CD4-positive, alpha-beta T cell (primary cell): Measurements from ENCODE around the gene DYRK1A. TPM values are rescaled to one million over a fixed set of nuclear protein-coding genes. Genes with fewer than 3 reads are reported as not detected.

Experiments
- ATAC-seq: fragments of 200-7000 bp; cut with Tn5 transposase; one replicate; pipeline ENCODE4 v1.10.0; 2022; ENCODE audit warnings: mild to moderate bottlenecking; ENCODE audit not compliant: poor library complexity
- CTCF ChIA-PET: fragments of 350-600 bp; sonication (Branson Sonifier 250); formaldehyde crosslinking; loops from one replicate; lab custom pipeline; 2021; ENCODE audit warnings: antibody characterized with exemption, inconsistent platforms; lab: Charles Lee
- POLR2A ChIA-PET: fragments of 350-600 bp; sonication (Branson Sonifier 250); formaldehyde crosslinking; loops from one replicate; lab custom pipeline; 2021; ENCODE audit warnings: antibody characterized with exemption, inconsistent platforms; lab: Charles Lee
- DNase-seq, 14 experiments: peaks; one replicate each; pipeline ENCODE4 v3.0.0-alpha.2; 2013 to 2020; ENCODE audit warnings: mixed read lengths in 2 of 14
- H3K27ac ChIP-seq, 2 donors: one replicate each; pipeline versions ENCODE4 v1.5.1 to v1.7.0; 2013; ENCODE audit warnings: low read length in 2 of 2, low read depth in 1 of 2, mild to moderate bottlenecking in 1 of 2
- H3K27me3 ChIP-seq, 2 experiments: 1 replicate in 1 of 2; 2 replicates in 1 of 2; pipeline versions ENCODE4 v1.6.1 to v1.7.0; 2013; ENCODE audit warnings: low read length in 2 of 2, control low read depth in 1 of 2, mild to moderate bottlenecking in 1 of 2, moderate library complexity in 1 of 2; ENCODE audit not compliant: insufficient read depth in 2 of 2, control insufficient read depth in 1 of 2
- H3K36me3 ChIP-seq: one replicate; pipeline ENCODE4 v1.6.1; 2013; ENCODE audit warnings: low read length, control low read depth; ENCODE audit not compliant: insufficient read depth
- H3K4me1 ChIP-seq: one replicate; pipeline ENCODE4 v1.6.1; 2013; ENCODE audit warnings: low read length, control low read depth; ENCODE audit not compliant: insufficient read depth
- H3K4me3 ChIP-seq: one replicate; pipeline ENCODE4 v1.5.1; 2013; ENCODE audit warnings: mild to moderate bottlenecking, low read length, moderate library complexity
- H3K9me3 ChIP-seq, 2 experiments: 1 replicate in 1 of 2; 2 replicates in 1 of 2; pipeline versions ENCODE4 v1.6.1 to v1.7.0; 2013; ENCODE audit warnings: low read length in 2 of 2, mild to moderate bottlenecking in 2 of 2, control low read depth in 1 of 2, moderate library complexity in 1 of 2; ENCODE audit not compliant: control insufficient read depth in 1 of 2, insufficient read depth in 1 of 2
- H3K27ac Mint-ChIP-seq: one replicate; pipeline ENCODE4 v1.8.0; 2020; ENCODE audit warnings: mixed read lengths
- H3K27me3 Mint-ChIP-seq: one replicate; pipeline ENCODE4 v1.8.0; 2021; ENCODE audit warnings: mixed read lengths
- H3K36me3 Mint-ChIP-seq: one replicate; pipeline ENCODE4 v1.8.0; 2021; ENCODE audit warnings: low read depth, mixed read lengths
- H3K4me1 Mint-ChIP-seq: one replicate; pipeline ENCODE4 v1.8.0; 2021; ENCODE audit warnings: low read depth, mixed read lengths
- H3K4me3 Mint-ChIP-seq: one replicate; pipeline ENCODE4 v1.8.0; 2020; ENCODE audit warnings: mild to moderate bottlenecking, mixed read lengths
- H3K9me3 Mint-ChIP-seq: one replicate; pipeline ENCODE4 v1.8.0; 2020; ENCODE audit warnings: mixed read lengths
- intact Hi-C, 2 experiments: fragments of 100-400 bp; cut with DNase I in 1 of 2; cut with micrococcal nuclease in 1 of 2; formaldehyde crosslinking; loops; one replicate each; pipeline versions ENCODE4 v1.15.1 to v1.9.0; 2023 to 2025; cut with DNase I, micrococcal nuclease
- total RNA-seq, 174 experiments: library from RNA in 2 of 174; stranded (reverse) in 2 of 174; gene quantifications; one replicate each; pipeline ENCODE4 v1.2.3 and lab custom pipeline; 2021 to 2026
- TF ChIP-seq, protein P1 (sequence below): fragments of 200-600 bp; IDR thresholded peaks from one replicate; pipeline ENCODE4 v1.8.0; 2022; ENCODE audit warnings: antibody characterized with exemption, mild to moderate bottlenecking

Gene DYRK1A
- total RNA-seq, 2 experiments from 2014 or later: 135 to 145 TPM

DNA sequence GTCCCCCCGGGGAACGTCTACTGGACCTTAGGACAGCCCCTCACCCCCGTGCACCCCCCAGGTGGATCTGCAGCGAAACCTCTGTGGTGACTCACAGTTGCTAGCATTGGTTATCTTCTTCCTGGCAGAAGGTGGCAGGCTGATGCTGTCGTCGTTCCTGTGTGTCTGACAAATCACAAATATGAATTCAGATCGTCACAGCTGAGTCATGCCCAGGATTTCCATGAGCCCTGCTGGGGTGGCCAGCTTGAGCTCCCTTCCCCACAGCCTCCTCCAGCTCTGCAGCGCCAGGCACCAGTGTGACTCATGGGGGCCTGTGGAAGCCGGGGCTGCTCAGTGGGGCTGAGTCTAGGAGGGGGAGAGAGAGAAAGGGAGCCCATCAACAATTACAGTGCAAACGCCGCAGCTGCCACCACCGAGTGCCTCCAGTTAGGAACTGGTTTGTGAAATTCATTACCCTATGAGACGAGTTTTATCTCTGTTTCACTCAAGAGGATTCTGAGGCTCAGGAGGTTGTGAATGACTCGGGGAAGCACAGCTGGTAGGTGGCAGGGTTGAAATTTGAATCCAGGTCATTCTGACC is 197.9 kb downstream of the DYRK1A start:
- no peaks in the 10 kb centered on the region for H3K9me3 ChIP-seq
- H3K4me3 Mint-ChIP-seq: peak overlapping the region; percentile 95
- CTCF ChIA-PET: interaction anchor here (1.0 to 2.0 kb wide), 11 partner anchors 14 to 598 kb away, joined by 3 to 6 read pairs (median 4); partner anchors contain the start of genes DYRK1A and HLCS
- peaks cover 6% of the 10 kb centered on the region for H3K36me3 Mint-ChIP-seq
- DNase-seq (peak in 13 of 14 experiments; percentile 67 to 94 (median 81)), ATAC-seq (peak; percentile 77)
- TF ChIP-seq, protein P1, sequence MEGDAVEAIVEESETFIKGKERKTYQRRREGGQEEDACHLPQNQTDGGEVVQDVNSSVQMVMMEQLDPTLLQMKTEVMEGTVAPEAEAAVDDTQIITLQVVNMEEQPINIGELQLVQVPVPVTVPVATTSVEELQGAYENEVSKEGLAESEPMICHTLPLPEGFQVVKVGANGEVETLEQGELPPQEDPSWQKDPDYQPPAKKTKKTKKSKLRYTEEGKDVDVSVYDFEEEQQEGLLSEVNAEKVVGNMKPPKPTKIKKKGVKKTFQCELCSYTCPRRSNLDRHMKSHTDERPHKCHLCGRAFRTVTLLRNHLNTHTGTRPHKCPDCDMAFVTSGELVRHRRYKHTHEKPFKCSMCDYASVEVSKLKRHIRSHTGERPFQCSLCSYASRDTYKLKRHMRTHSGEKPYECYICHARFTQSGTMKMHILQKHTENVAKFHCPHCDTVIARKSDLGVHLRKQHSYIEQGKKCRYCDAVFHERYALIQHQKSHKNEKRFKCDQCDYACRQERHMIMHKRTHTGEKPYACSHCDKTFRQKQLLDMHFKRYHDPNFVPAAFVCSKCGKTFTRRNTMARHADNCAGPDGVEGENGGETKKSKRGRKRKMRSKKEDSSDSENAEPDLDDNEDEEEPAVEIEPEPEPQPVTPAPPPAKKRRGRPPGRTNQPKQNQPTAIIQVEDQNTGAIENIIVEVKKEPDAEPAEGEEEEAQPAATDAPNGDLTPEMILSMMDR: peak; percentile 18
- H3K4me3 ChIP-seq: peak overlapping the region; percentile 96
- peak overlapping the region; percentile 88 to 97 for H3K27ac ChIP-seq
- H3K27me3 ChIP-seq: no peaks in the 10 kb centered on the region
- no peaks in the 10 kb centered on the region for H3K27me3 Mint-ChIP-seq
- peak overlapping the region; percentile 98 for H3K27ac Mint-ChIP-seq
- intact Hi-C loops: loop anchor here (1.0 to 10.0 kb wide), 5 partner anchors 13 to 1200 kb away; partner anchors contain the start of genes DYRK1A (in 1 of the 2), PIGP (in 1 of the 2), TTC3 (in 1 of the 2) and VPS26C (in 1 of the 2)
- H3K4me1 ChIP-seq: peaks cover 28% of the 10 kb centered on the region
- POLR2A ChIA-PET: interaction anchor here (0.5 to 1.9 kb wide), 24 partner anchors 9 to 1748 kb away, joined by 3 to 49 read pairs (median 4); partner anchors contain the start of genes DYRK1A, MORC3, PIGP and PSMG1
- H3K4me1 Mint-ChIP-seq: peaks cover 22% of the 10 kb centered on the region
- H3K36me3 ChIP-seq: no peaks in the 10 kb centered on the region
- H3K9me3 Mint-ChIP-seq: no peaks in the 10 kb centered on the region

DNA sequence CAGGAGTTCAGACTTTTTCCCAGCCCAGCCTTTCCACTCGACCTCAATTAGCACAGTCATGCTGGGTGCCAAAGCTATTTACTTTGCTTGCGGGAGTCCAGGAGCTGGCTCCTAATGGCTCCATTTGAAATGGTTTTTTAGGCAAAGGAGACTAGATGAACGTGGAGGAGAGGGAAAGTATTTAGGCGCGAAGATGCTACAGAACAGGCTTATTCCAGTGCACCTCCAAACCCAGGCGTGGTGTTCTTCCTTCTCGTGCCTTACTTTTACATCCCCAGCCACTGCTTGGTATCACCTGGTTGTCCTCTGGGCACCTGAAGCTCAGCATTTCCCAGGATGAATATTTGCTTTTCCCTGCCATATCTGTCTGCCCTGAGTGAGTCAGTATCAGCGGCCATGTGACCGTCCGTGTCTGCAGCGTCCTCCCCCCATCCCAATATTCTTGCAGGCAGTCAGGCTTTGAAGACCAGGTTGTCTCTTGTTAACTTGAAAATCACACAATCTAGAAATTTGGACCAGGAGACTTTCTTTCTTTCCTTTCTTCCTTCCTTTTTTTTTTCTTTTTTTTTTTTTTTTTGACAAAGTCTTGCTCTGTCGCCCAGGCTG is 198.5 kb downstream of the DYRK1A start:
- Mint-ChIP-seq H3K36me3 (peaks cover 6% of the 10 kb centered on the region), H3K4me3 (peak overlapping the region; percentile 95), H3K27ac (peak overlapping the region; percentile 98), H3K27me3 (no peaks in the 10 kb centered on the region), H3K4me1 (peaks cover 22% of the 10 kb centered on the region), H3K9me3 (no peaks in the 10 kb centered on the region)
- no peak for DNase-seq
- H3K4me1 ChIP-seq: peaks cover 28% of the 10 kb centered on the region
- TF ChIP-seq, protein P1: no peak
- H3K36me3 ChIP-seq: no peaks in the 10 kb centered on the region
- H3K9me3 ChIP-seq: no peaks in the 10 kb centered on the region
- ATAC-seq: no peak
- intact Hi-C loops: loop anchor here (1.0 to 10.0 kb wide), 6 partner anchors 12 to 1200 kb away; partner anchors contain the start of genes VPS26C (in 2 of the 2), DYRK1A (in 1 of the 2), PIGP (in 1 of the 2) and TTC3 (in 1 of the 2)
- H3K27ac ChIP-seq: peak overlapping the region; percentile 88 to 97
- no peaks in the 10 kb centered on the region for H3K27me3 ChIP-seq
- CTCF ChIA-PET: interaction anchor here (1.3 to 2.0 kb wide), 4 partner anchors 32 to 599 kb away, joined by 3 to 6 read pairs (median 4); partner anchors contain the start of gene HLCS
- POLR2A ChIA-PET: interaction anchor here (1.4 to 1.9 kb wide), 5 partner anchors 195 to 339 kb away, joined by 4 to 49 read pairs (median 8); partner anchors contain the start of genes DYRK1A and VPS26C
- peak overlapping the region; percentile 96 for H3K4me3 ChIP-seq

DNA sequence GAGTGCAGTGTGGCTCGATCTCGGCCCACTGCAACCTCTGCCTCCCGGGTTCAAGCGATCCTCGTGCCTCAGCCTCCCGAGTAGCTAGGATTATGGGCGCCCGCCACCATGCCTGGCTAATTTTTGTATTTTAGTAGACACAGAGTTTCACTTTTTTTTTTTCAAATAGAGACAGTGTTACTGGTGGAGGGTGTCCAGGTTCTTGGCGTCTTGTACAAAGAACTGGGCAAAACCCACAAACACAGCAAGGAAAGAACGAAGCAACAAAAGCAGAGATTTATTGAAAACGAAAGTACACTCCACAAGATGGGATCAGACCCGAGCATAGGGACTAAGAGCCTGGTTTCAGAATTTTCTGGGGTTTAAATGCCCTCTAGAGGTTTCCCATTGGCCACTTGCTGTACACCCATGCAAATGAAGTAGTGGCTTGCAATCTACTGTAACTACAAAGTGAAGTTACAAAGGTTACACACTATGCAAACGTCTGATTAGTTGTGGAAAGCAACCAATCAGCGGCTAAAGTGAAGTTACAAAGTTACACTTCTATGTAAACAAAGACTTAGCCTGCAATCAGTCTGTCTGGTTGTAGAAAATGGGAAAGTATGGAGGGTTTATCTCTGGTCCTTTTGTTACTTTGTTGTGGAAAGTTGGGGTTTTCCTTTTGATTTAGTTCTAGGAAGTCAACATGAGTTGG is 199.1 kb downstream of the DYRK1A start:
- Histone ChIP-seq H3K9me3 (no peaks in the 10 kb centered on the region), H3K27ac (no peak overlapping the region), H3K36me3 (no peaks in the 10 kb centered on the region), H3K4me1 (peaks cover 28% of the 10 kb centered on the region), H3K4me3 (no peak overlapping the region), H3K27me3 (no peaks in the 10 kb centered on the region)
- H3K4me3 Mint-ChIP-seq: peak overlapping the region; percentile 95
- H3K27ac Mint-ChIP-seq: peak overlapping the region; percentile 98
- no peaks in the 10 kb centered on the region for H3K9me3 Mint-ChIP-seq
- no peaks in the 10 kb centered on the region for H3K27me3 Mint-ChIP-seq
- TF ChIP-seq, protein P1: no peak
- ATAC-seq (no peak), DNase-seq (no peak)
- ChIA-PET CTCF (no interaction called here), POLR2A (no interaction called here)
- peaks cover 22% of the 10 kb centered on the region for H3K4me1 Mint-ChIP-seq
- intact Hi-C loops: loop anchor here (2.0 to 10.0 kb wide), 3 partner anchors 199 to 1199 kb away; partner anchors contain the start of genes DYRK1A (in 1 of the 2) and VPS26C (in 1 of the 2)
- H3K36me3 Mint-ChIP-seq: peaks cover 6% of the 10 kb centered on the region
